K562 (cell line): ENCODE results near the gene USP49. TPM values are rescaled to one million over a fixed set of nuclear protein-coding genes. Genes with fewer than 3 reads are reported as not detected.

Source experiments
- ATAC-seq: fragments of 200-7000 bp; cut with Tn5 transposase; 3 replicates; pipeline ENCODE4 v1.9.1; 2020; ENCODE audit warnings: moderate library complexity
- BruUV-seq: library from RNA; stranded (reverse); fragments of 400-500 nt; replicated peaks from 2 replicates; lab custom pipeline; 2021; lab: Mats Ljungman, UMichigan
- CTCF ChIA-PET: fragments of 300-600 bp; formaldehyde crosslinking; extraction: SDS; loops from one replicate; lab custom pipeline; 2021; ENCODE audit warnings: low intra/inter-chr PET ratio; lab: Yijun Ruan, JAX
- POLR2A ChIA-PET: fragments of 300-600, 350-650 bp; sonication (Branson Sonifier 250); formaldehyde crosslinking; extraction: SDS; loops from one replicate; lab custom pipeline; 2021; ENCODE audit warnings: antibody characterized with exemption, inconsistent platforms; lab: Yijun Ruan, JAX
- DNase-seq, 4 experiments: peaks; one replicate each; pipeline versions ENCODE4 v3.0.0 to v3.0.0-alpha.2; 2011 to 2018; ENCODE audit warnings: low spot score in 3 of 4, mixed read lengths in 3 of 4; ENCODE audit errors: extremely low read depth in 1 of 4
- FAIRE-seq: peaks from 2 replicates; lab custom pipeline; 2011; peaks lifted over from hg19 to GRCh38; lab: Jason Lieb, UNC
- H2AFZ ChIP-seq: 2 replicates; pipeline ENCODE4 v1.6.0; 2011; ENCODE audit warnings: low read depth, low read length, control low read depth, inconsistent platforms
- H3K27ac ChIP-seq: fragments of 200-600 bp; 3 replicates; pipeline ENCODE4 v1.8.0; 2011; ENCODE audit warnings: low read depth, mild to moderate bottlenecking, control low read depth, inconsistent platforms, low read length, moderate library complexity, mixed read lengths; ENCODE audit errors: extremely low read depth
- H3K27me3 ChIP-seq, 2 experiments: fragments of 300-600 bp in 1 of 2; 2 replicates in 1 of 2; 3 replicates in 1 of 2; pipeline versions ENCODE4 v1.6.0 to v1.8.0; 2011; ENCODE audit warnings: inconsistent platforms in 2 of 2, low read length in 2 of 2, mild to moderate bottlenecking in 1 of 2, mixed read lengths in 1 of 2, moderate library complexity in 1 of 2; ENCODE audit not compliant: control insufficient read depth in 2 of 2, insufficient read depth in 2 of 2
- H3K36me3 ChIP-seq: fragments of 300-600 bp; 3 replicates; pipeline ENCODE4 v1.8.0; 2011; ENCODE audit warnings: mild to moderate bottlenecking, low read length, inconsistent platforms; ENCODE audit not compliant: control insufficient read depth, insufficient read depth
- H3K4me1 ChIP-seq, 2 experiments: fragments of 200-600 bp in 1 of 2; replicated peaks in 1 of 2; 2 replicates in 1 of 2; 3 replicates in 1 of 2; pipeline versions ENCODE4 v1.5.1 to v1.8.0; 2011; ENCODE audit warnings: inconsistent platforms in 2 of 2, low read length in 2 of 2, mild to moderate bottlenecking in 1 of 2, mixed read lengths in 1 of 2, moderate library complexity in 1 of 2; ENCODE audit not compliant: control insufficient read depth in 2 of 2, insufficient read depth in 2 of 2
- H3K4me2 ChIP-seq: 2 replicates; pipeline ENCODE4 v1.6.1; 2011; ENCODE audit warnings: low read length, control low read depth, inconsistent platforms, mixed read lengths; ENCODE audit not compliant: insufficient read depth
- H3K4me3 ChIP-seq: fragments of 200-600 bp; sonication (generic), shearing (Covaris generic); 2 replicates; pipeline ENCODE4 v1.5.1; 2016; ENCODE audit warnings: control low read depth, inconsistent platforms
- H3K79me2 ChIP-seq: fragments of 200-600 bp; 3 replicates; pipeline ENCODE4 v1.8.0; 2011; ENCODE audit warnings: low read length, inconsistent platforms; ENCODE audit not compliant: control insufficient read depth, insufficient read depth
- H3K9ac ChIP-seq, 2 experiments: 2 replicates each; pipeline versions ENCODE4 v1.6.0 to v1.6.1; 2011; ENCODE audit warnings: low read depth in 2 of 2, low read length in 2 of 2, control low read depth in 1 of 2, inconsistent platforms in 1 of 2, mild to moderate bottlenecking in 1 of 2, mixed read lengths in 1 of 2; ENCODE audit not compliant: insufficient read depth in 1 of 2
- H3K9me1 ChIP-seq: one replicate; pipeline ENCODE4 v1.6.0; 2011; ENCODE audit warnings: inconsistent platforms, mild to moderate bottlenecking, low read length, moderate library complexity; ENCODE audit not compliant: control insufficient read depth, insufficient read depth
- H3K9me3 ChIP-seq: replicated peaks from 2 replicates; pipeline ENCODE4 v1.5.1; 2011; ENCODE audit warnings: low read depth, low read length, inconsistent platforms; ENCODE audit not compliant: control insufficient read depth, insufficient read depth
- H4K20me1 ChIP-seq: replicated peaks from 2 replicates; pipeline ENCODE4 v1.6.1; 2011; ENCODE audit warnings: low read length, inconsistent platforms, mixed read lengths; ENCODE audit not compliant: control insufficient read depth, insufficient read depth
- BCOR ChIP-seq: fragments of 450-650 bp; IDR thresholded peaks from 2 replicates; pipeline ENCODE4 v1.6.1; 2016
- JUNB ChIP-seq: fragments of 450-650 bp; formaldehyde crosslinking; conservative IDR thresholded peaks from 2 replicates; pipeline ENCODE4 v1.4.0; 2020; ENCODE audit warnings: mild to moderate bottlenecking
- PHTF2 ChIP-seq: fragments of 250-450 bp; sonication (Bioruptor Pico); IDR thresholded peaks from 2 replicates; pipeline ENCODE4 v1.5.0; 2021; ENCODE audit warnings: mild to moderate bottlenecking
- RBM14 ChIP-seq: fragments of 200-400 bp; formaldehyde crosslinking; IDR thresholded peaks from 2 replicates; pipeline ENCODE4 v1.6.1; 2018; ENCODE audit warnings: low read depth, mild to moderate bottlenecking, low read length, moderate library complexity, borderline replicate concordance; ENCODE audit not compliant: insufficient read depth
- SMARCC2 ChIP-seq: fragments of 450-650 bp; IDR thresholded peaks from 2 replicates; pipeline ENCODE4 v1.6.1; 2017; ENCODE audit warnings: antibody characterized with exemption, moderate library complexity, mild to moderate bottlenecking, low read depth
- SRSF7 ChIP-seq: fragments of 200-400 bp; formaldehyde crosslinking; optimal IDR thresholded peaks from 2 replicates; pipeline ENCODE3; 2017; ENCODE audit warnings: mild to moderate bottlenecking, low read depth, low read length
- TFAM ChIP-seq: fragments of 250-450 bp; sonication (Bioruptor Pico); conservative IDR thresholded peaks from 2 replicates; pipeline ENCODE4 v1.5.0; 2021; ENCODE audit warnings: mild to moderate bottlenecking, moderate library complexity
- XRCC4 ChIP-seq: IDR thresholded peaks from one replicate; pipeline ENCODE4 v1.6.1; 2011; ENCODE audit not compliant: insufficient read depth, insufficient read length; ENCODE audit errors: extremely low read depth
- ZBTB8A ChIP-seq: fragments of 450-650 bp; IDR thresholded peaks from 2 replicates; pipeline ENCODE4 v1.6.1; 2018; ENCODE audit warnings: mild to moderate bottlenecking, moderate library complexity; ENCODE audit not compliant: partially characterized antibody
- ZNF778 ChIP-seq: fragments of 450-650 bp; formaldehyde crosslinking; IDR thresholded peaks from 2 replicates; pipeline ENCODE4 v1.4.0; 2020; ENCODE audit warnings: mild to moderate bottlenecking, moderate library complexity
- WGBS: fragments of 100-300 bp; shearing (Covaris generic); methylation state at CpG from one replicate; pipeline ENCODE4 v1.1.6; 2016; ENCODE audit warnings: low coverage, mixed read lengths; ENCODE audit not compliant: insufficient coverage; ENCODE audit errors: missing lambda C conversion rate; 5-methylcytosine and 5-hydroxymethylcytosine counted together
- in situ Hi-C: fragments of 300-500 bp; cut with MboI; formaldehyde crosslinking; loops from 4 replicates; pipeline ENCODE4 v1.15.0; 2018; ENCODE audit warnings: inconsistent platforms, mixed read lengths
- intact Hi-C: fragments of 100-400 bp; cut with micrococcal nuclease; formaldehyde crosslinking; loops from 2 replicates; pipeline ENCODE4 v1.14.2; 2022
- polyA plus RNA-seq, 8 experiments: library from polyadenylated mRNA; depleted of rRNA in 4 of 8; stranded (reverse) in 5 of 8; unstranded in 3 of 8; fragments of >200 nt; fragmentation: Nextera tagmentation in 2 of 8; fragmentation: Illumina TruSeq in 1 of 8; extraction: Ambion mirVana in 2 of 8; extraction: Trizol in 1 of 8; gene quantifications; 2 replicates each; pipeline versions ENCODE4 v1.2.1 to v1.2.3, GENCODE V29; 2011 to 2014; ENCODE audit warnings: inconsistent platforms in 1 of 8, missing spikeins in 1 of 8
- total RNA-seq, 7 experiments: library from RNA; depleted of rRNA in 6 of 7; stranded (reverse); fragments of >200 nt in 6 of 7; fragmentation: Illumina TruSeq in 2 of 7; extraction: Trizol in 2 of 7; gene quantifications; 2 replicates each; pipeline versions ENCODE4 v1.2.1 to v1.2.3, GENCODE V29; 2011 to 2021; ENCODE audit warnings: low replicate concordance in 1 of 7
- TF ChIP-seq, protein P1 (sequence below): fragments of 250-450 bp; sonication (Bioruptor Pico); IDR thresholded peaks from 2 replicates; pipeline ENCODE4 v1.9.0; 2021; ENCODE audit warnings: mild to moderate bottlenecking, inconsistent platforms
- TF ChIP-seq, protein P2 (sequence below): sonication (generic); formaldehyde crosslinking; IDR thresholded peaks from 2 replicates; pipeline ENCODE4 v1.8.1; 2023; ENCODE audit warnings: mild to moderate bottlenecking, missing genetic modification reagents
- TF ChIP-seq, protein P3 (sequence below): fragments of 250-450 bp; sonication (Bioruptor Pico); IDR thresholded peaks from 2 replicates; pipeline ENCODE4 v1.5.0; 2020; ENCODE audit warnings: mild to moderate bottlenecking, borderline replicate concordance

USP49 gene
- total and polyA plus RNA-seq, 9 of the 15 experiments (the other 6 are each of a cell fraction or from before 2014, with no cell fraction given), result 1.0 to 9.9 (median 6.5) TPM

DNA sequence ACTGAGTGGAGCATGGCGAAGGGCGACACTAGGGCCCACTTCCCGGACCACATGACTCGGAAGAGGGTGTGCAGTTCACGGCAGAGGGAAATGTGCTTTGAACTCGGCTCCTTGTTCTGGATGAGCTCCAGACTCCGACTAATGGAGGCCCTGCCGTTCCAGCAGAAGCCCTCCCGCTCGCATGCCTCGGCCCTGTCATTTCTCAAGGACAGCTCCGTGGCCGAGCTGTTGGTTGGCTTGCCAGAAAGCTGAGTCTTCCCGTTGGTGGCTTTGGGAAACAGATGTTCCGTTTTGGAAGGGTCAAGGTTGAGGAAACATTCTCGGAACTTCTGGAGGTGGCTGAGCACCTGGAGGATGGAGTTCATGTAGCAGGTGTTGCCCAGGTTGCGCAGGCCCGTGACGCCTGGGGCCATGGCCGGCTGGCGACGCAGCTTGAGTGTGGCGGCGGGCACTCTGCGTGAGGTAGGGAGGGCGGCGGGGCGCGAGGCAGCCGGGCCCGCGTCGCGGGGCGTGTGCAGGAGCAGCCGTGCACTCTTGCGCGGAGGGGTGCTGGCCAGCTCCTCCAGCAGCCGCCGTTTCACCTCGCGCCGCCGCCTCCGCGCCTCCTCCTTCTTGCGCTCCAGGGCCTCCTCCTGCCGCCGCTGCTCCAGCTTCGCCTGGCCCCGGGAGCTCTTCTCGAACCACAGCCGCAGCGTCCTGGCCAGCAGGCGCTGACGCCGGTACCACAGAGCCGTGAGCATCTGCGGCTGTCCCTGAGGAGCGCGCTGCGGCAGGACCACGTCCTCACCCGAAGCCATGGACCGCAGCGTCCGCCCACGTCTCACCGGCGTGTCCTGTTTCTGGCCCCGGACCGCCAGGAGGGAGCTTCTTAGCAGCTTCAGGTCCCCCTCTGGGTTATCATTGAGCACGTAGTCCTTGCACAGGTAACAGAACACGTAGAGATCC, 89.1 kb downstream of the USP49 start:
- Histone ChIP-seq H3K4me3 (no peak overlapping the region), H3K27me3 (no peaks in the 10 kb centered on the region), H3K36me3 (peaks cover 8% of the 10 kb centered on the region; the same call in 1 of the 3 replicates), H3K4me1 (peaks cover 0 to 3% of the 10 kb centered on the region in 2 experiments; a peak in 1 of 5 replicates), H3K9ac (no peak overlapping the region), H4K20me1 (no peaks in the 10 kb centered on the region), H3K79me2 (no peaks in the 10 kb centered on the region), H3K4me2 (no peak overlapping the region), H3K9me3 (no peaks in the 10 kb centered on the region), H3K9me1 (no peaks in the 10 kb centered on the region), H2AFZ (no peak overlapping the region), H3K27ac (no peak overlapping the region)
- DNase-seq, result no peak
- in situ Hi-C loops, result no loop called here
- FAIRE-seq, result no peak
- ChIA-PET POLR2A (interaction anchor here (0.9 to 1.2 kb wide), 2 partner anchors 10 kb away, joined by 3 read pairs; no protein-coding TSS in a partner anchor), CTCF (no interaction called here)
- 93% methylated on average over 47 of the region's 74 CpGs for WGBS
- intact Hi-C loops, result no loop called here
- no peak for ATAC-seq
- BruUV-seq, result no TSS peak
- TF ChIP-seq RBM14 (0 out of 2 replicates have a peak, but pooled peaks have one; percentile 49), ZNF778 (CRISPR knock-in tag) (no peak), SMARCC2 (no peak), TFAM (CRISPR knock-in tag) (no peak), JUNB (CRISPR knock-in tag) (no peak), BCOR (no peak), SRSF7 (no peak), ZBTB8A (no peak), PHTF2 (CRISPR knock-in tag) (no peak), XRCC4 (no peak)
- TF ChIP-seq, protein P1, sequence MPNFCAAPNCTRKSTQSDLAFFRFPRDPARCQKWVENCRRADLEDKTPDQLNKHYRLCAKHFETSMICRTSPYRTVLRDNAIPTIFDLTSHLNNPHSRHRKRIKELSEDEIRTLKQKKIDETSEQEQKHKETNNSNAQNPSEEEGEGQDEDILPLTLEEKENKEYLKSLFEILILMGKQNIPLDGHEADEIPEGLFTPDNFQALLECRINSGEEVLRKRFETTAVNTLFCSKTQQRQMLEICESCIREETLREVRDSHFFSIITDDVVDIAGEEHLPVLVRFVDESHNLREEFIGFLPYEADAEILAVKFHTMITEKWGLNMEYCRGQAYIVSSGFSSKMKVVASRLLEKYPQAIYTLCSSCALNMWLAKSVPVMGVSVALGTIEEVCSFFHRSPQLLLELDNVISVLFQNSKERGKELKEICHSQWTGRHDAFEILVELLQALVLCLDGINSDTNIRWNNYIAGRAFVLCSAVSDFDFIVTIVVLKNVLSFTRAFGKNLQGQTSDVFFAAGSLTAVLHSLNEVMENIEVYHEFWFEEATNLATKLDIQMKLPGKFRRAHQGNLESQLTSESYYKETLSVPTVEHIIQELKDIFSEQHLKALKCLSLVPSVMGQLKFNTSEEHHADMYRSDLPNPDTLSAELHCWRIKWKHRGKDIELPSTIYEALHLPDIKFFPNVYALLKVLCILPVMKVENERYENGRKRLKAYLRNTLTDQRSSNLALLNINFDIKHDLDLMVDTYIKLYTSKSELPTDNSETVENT (CRISPR knock-in tag), result no peak
- TF ChIP-seq, protein P2, sequence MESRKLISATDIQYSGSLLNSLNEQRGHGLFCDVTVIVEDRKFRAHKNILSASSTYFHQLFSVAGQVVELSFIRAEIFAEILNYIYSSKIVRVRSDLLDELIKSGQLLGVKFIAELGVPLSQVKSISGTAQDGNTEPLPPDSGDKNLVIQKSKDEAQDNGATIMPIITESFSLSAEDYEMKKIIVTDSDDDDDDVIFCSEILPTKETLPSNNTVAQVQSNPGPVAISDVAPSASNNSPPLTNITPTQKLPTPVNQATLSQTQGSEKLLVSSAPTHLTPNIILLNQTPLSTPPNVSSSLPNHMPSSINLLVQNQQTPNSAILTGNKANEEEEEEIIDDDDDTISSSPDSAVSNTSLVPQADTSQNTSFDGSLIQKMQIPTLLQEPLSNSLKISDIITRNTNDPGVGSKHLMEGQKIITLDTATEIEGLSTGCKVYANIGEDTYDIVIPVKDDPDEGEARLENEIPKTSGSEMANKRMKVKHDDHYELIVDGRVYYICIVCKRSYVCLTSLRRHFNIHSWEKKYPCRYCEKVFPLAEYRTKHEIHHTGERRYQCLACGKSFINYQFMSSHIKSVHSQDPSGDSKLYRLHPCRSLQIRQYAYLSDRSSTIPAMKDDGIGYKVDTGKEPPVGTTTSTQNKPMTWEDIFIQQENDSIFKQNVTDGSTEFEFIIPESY (CRISPR knock-in tag), result peak; percentile 85
- TF ChIP-seq, protein P3, sequence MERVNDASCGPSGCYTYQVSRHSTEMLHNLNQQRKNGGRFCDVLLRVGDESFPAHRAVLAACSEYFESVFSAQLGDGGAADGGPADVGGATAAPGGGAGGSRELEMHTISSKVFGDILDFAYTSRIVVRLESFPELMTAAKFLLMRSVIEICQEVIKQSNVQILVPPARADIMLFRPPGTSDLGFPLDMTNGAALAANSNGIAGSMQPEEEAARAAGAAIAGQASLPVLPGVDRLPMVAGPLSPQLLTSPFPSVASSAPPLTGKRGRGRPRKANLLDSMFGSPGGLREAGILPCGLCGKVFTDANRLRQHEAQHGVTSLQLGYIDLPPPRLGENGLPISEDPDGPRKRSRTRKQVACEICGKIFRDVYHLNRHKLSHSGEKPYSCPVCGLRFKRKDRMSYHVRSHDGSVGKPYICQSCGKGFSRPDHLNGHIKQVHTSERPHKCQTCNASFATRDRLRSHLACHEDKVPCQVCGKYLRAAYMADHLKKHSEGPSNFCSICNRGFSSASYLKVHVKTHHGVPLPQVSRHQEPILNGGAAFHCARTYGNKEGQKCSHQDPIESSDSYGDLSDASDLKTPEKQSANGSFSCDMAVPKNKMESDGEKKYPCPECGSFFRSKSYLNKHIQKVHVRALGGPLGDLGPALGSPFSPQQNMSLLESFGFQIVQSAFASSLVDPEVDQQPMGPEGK (CRISPR knock-in tag), result no peak
